Retinal pigment epithelial cell (primary cell): ENCODE results near the gene MS4A4E.
"Not testable (repeated sequence)": the region's sequence is repeated elsewhere in the genome, so short reads cannot be mapped to it uniquely, and the experiment has no call there.

Experiments used
- DNase-seq: peaks from one replicate; pipeline ENCODE4 v3.0.0-alpha.2; 2010; ENCODE audit warnings: low read depth
- H3K4me3 ChIP-seq: 2 replicates; pipeline ENCODE4 v1.5.1; 2011; ENCODE audit warnings: mild to moderate bottlenecking, low read length, control low read depth, moderate library complexity
- TF ChIP-seq, protein P1 (sequence below): conservative IDR thresholded peaks from 2 replicates; pipeline ENCODE4 v1.5.1; 2011; ENCODE audit warnings: low read depth, low read length, control low read depth, inconsistent platforms

MS4A4E gene

DNA sequence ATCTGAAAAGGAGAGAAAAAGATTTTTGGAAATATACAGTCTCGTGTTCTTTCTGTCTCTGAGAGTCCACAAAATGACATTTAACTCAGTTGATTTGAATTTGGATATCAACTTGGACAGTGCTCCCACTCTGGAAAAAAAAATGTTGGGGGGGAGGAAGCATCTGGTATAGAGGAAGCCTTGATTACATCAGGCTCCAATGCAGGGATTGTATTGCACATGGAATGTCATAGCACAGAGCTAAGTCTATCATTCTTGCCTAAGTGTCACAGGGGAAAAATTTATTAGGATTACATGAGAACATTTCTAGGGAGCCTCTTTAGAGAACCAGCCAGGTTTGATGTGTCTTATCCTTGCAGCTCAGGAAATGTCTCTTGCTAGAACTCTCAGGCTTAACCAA, 83.1 kb downstream of the MS4A4E start:
- H3K4me3 ChIP-seq: no peak overlapping the region
- TF ChIP-seq, protein P1, sequence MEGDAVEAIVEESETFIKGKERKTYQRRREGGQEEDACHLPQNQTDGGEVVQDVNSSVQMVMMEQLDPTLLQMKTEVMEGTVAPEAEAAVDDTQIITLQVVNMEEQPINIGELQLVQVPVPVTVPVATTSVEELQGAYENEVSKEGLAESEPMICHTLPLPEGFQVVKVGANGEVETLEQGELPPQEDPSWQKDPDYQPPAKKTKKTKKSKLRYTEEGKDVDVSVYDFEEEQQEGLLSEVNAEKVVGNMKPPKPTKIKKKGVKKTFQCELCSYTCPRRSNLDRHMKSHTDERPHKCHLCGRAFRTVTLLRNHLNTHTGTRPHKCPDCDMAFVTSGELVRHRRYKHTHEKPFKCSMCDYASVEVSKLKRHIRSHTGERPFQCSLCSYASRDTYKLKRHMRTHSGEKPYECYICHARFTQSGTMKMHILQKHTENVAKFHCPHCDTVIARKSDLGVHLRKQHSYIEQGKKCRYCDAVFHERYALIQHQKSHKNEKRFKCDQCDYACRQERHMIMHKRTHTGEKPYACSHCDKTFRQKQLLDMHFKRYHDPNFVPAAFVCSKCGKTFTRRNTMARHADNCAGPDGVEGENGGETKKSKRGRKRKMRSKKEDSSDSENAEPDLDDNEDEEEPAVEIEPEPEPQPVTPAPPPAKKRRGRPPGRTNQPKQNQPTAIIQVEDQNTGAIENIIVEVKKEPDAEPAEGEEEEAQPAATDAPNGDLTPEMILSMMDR: no peak
- no peak for DNase-seq

DNA sequence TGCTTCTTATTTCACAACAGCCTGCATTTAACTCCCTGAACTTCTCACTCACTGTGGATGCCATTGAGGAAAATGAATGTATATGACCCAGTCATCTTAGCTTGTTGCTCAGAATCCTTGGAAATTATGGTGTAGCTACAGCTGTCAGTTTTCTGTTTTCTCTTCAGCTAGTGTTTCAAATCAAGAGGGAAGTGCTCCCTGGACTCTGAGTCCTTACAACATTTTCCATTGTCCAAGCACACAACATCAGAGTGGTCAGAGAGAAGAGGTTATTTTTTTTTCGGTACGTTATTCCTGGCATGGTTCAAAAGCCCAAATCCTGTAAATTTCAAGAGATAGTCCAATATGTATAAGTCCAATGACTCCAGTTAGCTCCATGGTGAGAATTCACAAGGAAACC, 83.7 kb downstream of the MS4A4E start:
- TF ChIP-seq, protein P1: no peak
- no peak for DNase-seq

DNA sequence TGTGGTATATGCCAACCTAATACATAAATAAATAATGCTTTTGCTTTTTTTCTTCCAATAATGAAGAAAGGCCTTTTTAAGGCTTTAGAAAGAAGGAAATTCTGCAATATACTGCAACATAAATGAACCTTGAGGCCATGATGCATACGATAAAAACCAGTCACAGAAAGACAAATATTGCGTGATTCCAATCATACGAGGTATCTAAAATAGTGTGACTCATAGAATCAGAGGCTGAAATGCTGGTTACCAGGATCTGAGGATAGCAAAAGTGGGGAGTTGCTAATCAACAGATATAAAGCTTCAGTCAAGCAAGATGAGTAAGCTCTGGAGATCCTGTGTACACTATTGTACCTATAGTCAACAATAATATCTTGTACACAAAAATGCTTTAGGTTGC, 84.3 kb downstream of the MS4A4E start:
- no peak overlapping the region for H3K4me3 ChIP-seq
- DNase-seq: no peak
- TF ChIP-seq, protein P1: no peak

More for the DNA sequence above, 83.7 kb downstream of the MS4A4E start:
- no peak overlapping the region for H3K4me3 ChIP-seq

DNA sequence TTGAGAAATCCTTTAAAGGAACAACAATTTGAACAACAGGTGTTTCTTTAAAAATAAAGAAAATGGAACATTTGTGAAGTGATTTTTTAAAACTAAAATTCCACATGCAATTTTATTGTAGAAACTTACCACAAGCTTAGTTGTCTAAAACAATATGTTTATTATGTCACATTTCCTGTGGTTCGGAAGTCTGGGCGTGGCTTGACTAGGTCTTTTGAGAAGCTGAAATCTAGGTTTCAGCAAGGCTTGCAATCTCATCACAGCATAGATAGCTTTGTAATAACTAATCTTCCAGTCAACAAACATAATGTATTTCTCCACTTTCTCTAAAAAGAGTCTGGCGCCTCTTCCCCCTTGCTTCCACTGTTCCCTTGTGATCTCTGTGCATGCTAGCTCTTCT, 87.0 kb downstream of the MS4A4E start:
- TF ChIP-seq, protein P1: no peak
- no peak overlapping the region for H3K4me3 ChIP-seq
- DNase-seq: no peak

GRCh38 chr11:60152727-60153126, 90.2 kb downstream of the MS4A4E start:
- not testable (repeated sequence) for H3K4me3 ChIP-seq, DNase-seq

- no peak for DNase-seq
- TF ChIP-seq, protein P1: no peak
- H3K4me3 ChIP-seq: no peak overlapping the region
These were observed 92.7 kb downstream of the MS4A4E start for GRCh38 chr11:60150279-60150678.
